ENCODE measurements around the gene NINJ2.

DNA sequence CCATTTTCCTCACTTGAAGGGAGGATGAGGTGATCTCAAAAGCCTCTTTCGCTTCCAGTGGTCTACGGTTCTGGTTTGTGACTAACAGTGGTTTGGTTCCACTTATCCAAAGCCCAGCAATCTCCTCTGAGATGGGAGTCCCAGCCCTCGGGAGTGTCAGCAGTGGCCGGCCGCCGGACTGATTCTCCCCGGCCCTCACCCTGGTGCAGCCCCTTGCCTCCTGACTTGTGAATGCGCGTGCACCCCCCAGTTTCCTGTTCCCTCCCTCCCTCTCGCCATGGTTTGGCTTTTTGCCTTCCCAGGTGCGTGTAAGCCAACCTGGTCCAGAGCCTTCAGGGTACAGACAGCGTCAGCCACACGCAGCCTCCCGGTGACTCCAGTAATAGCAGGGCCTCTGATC is 129.0 kb downstream of the NINJ2 start:
- TF ChIP-seq EZH2phosphoT487 (IDR thresholded peaks at IDR 0.05; ENCODE audit: insufficient read depth, low read depth) (no peak), EZH2 (IDR thresholded peaks at IDR 0.05; ENCODE audit: insufficient read depth, poor library complexity, severe bottlenecking) (no peak)

All from GM23248 (cell line).